ENCODE measurements around the gene CELSR1.

The CELSR1 gene

GRCh38 chr22:46351767-46352166 is 185.7 kb downstream of the CELSR1 start:
- no peak overlapping the region for H3K4me2 ChIP-seq (ENCODE audit: low read length)
- no peaks in the 10 kb centered on the region for H3K9me2 ChIP-seq (replicated peaks; ENCODE audit: control insufficient read depth, low read length)
- peaks cover 92% of the 10 kb centered on the region for H3K36me3 ChIP-seq (ENCODE audit: control insufficient read depth, low read length)
- no peak overlapping the region for H3K4me3 ChIP-seq (ENCODE audit: low read length)
- no peaks in the 10 kb centered on the region for H3K9me3 ChIP-seq (ENCODE audit: control insufficient read depth, insufficient read depth, low read length)
- H3K4me1 ChIP-seq (ENCODE audit: control insufficient read depth, low read length) = no peaks in the 10 kb centered on the region
- H3K27ac ChIP-seq (ENCODE audit: low read depth, low read length) = no peak overlapping the region
- no peaks in the 10 kb centered on the region for H3K27me3 ChIP-seq (ENCODE audit: control insufficient read depth, low read length)
- no peak for TF ChIP-seq EZH2phosphoT487 (IDR thresholded peaks at IDR 0.05; ENCODE audit: borderline replicate concordance, low read length)
- TF ChIP-seq, protein P1, sequence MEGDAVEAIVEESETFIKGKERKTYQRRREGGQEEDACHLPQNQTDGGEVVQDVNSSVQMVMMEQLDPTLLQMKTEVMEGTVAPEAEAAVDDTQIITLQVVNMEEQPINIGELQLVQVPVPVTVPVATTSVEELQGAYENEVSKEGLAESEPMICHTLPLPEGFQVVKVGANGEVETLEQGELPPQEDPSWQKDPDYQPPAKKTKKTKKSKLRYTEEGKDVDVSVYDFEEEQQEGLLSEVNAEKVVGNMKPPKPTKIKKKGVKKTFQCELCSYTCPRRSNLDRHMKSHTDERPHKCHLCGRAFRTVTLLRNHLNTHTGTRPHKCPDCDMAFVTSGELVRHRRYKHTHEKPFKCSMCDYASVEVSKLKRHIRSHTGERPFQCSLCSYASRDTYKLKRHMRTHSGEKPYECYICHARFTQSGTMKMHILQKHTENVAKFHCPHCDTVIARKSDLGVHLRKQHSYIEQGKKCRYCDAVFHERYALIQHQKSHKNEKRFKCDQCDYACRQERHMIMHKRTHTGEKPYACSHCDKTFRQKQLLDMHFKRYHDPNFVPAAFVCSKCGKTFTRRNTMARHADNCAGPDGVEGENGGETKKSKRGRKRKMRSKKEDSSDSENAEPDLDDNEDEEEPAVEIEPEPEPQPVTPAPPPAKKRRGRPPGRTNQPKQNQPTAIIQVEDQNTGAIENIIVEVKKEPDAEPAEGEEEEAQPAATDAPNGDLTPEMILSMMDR (IDR thresholded peaks at IDR 0.05; ENCODE audit: low read depth, low read length, poor library complexity, severe bottlenecking) = no peak
- no peaks in the 10 kb centered on the region for H4K20me1 ChIP-seq (ENCODE audit: control insufficient read depth, insufficient read depth, low read depth, low read length)
- no peaks in the 10 kb centered on the region for H3K79me2 ChIP-seq (ENCODE audit: control insufficient read depth, low read length)
- H3F3A ChIP-seq (ENCODE audit: control insufficient read depth, insufficient read depth) = no peaks in the 10 kb centered on the region

- H3K27ac ChIP-seq (ENCODE audit: low read depth, low read length) = no peak overlapping the region
- no peaks in the 10 kb centered on the region for H3K4me1 ChIP-seq (ENCODE audit: control insufficient read depth, low read length)
- no peaks in the 10 kb centered on the region for H3K27me3 ChIP-seq (ENCODE audit: control insufficient read depth, low read length)
- H3K9me2 ChIP-seq (replicated peaks; ENCODE audit: control insufficient read depth, low read length) = no peaks in the 10 kb centered on the region
- TF ChIP-seq, protein P1 (IDR thresholded peaks at IDR 0.05; ENCODE audit: low read depth, low read length, poor library complexity, severe bottlenecking) = no peak
- no peak for TF ChIP-seq EZH2phosphoT487 (IDR thresholded peaks at IDR 0.05; ENCODE audit: borderline replicate concordance, low read length)
- 0 out of 2 replicates have a peak, but pooled peaks cover under 1% of the 10 kb centered on the region for H4K20me1 ChIP-seq (ENCODE audit: control insufficient read depth, insufficient read depth, low read depth, low read length)
- H3K79me2 ChIP-seq (ENCODE audit: control insufficient read depth, low read length) = no peaks in the 10 kb centered on the region
- H3F3A ChIP-seq (ENCODE audit: control insufficient read depth, insufficient read depth) = no peaks in the 10 kb centered on the region
- H3K36me3 ChIP-seq (ENCODE audit: control insufficient read depth, low read length) = peaks cover 93% of the 10 kb centered on the region
- H3K4me3 ChIP-seq (ENCODE audit: low read length) = no peak overlapping the region
- no peak overlapping the region for H3K4me2 ChIP-seq (ENCODE audit: low read length)
- H3K9me3 ChIP-seq (ENCODE audit: control insufficient read depth, insufficient read depth, low read length) = no peaks in the 10 kb centered on the region
Observed at GRCh38 chr22:46351131-46351735, 186.2 kb downstream of the CELSR1 start.

DNA sequence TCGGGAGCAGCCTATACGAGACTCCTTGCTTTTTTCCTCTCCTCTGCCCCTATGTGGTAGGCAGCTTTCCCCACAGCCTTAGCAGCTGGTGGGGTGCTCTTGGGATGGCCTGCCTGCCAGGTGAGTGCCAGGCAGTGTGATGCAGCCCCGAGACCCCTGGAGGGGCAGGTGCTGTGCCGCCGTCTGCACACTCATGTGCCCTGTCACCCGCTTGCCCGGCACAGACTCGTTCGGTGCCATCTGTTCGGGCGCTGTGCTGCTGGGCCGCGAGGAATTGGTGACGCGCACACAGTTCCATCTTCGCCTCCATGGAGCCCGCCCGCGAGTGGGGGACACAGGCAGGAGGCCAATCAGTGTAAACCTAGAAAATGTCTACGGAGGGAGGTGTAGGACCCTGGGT is 186.8 kb downstream of the CELSR1 start:
- no peak overlapping the region for H3K4me3 ChIP-seq (ENCODE audit: low read length)
- H3K27ac ChIP-seq (ENCODE audit: low read depth, low read length) = no peak overlapping the region
- H4K20me1 ChIP-seq (ENCODE audit: control insufficient read depth, insufficient read depth, low read depth, low read length) = 0 out of 2 replicates have a peak, but pooled peaks cover 4% of the 10 kb centered on the region
- no peaks in the 10 kb centered on the region for H3K9me3 ChIP-seq (ENCODE audit: control insufficient read depth, insufficient read depth, low read length)
- H3K4me1 ChIP-seq (ENCODE audit: control insufficient read depth, low read length) = no peaks in the 10 kb centered on the region
- TF ChIP-seq EZH2phosphoT487 (IDR thresholded peaks at IDR 0.05; ENCODE audit: borderline replicate concordance, low read length) = no peak
- TF ChIP-seq, protein P1 (IDR thresholded peaks at IDR 0.05; ENCODE audit: low read depth, low read length, poor library complexity, severe bottlenecking) = no peak
- no peak overlapping the region for H3K4me2 ChIP-seq (ENCODE audit: low read length)
- no peaks in the 10 kb centered on the region for H3F3A ChIP-seq (ENCODE audit: control insufficient read depth, insufficient read depth)
- H3K79me2 ChIP-seq (ENCODE audit: control insufficient read depth, low read length) = no peaks in the 10 kb centered on the region
- H3K9me2 ChIP-seq (replicated peaks; ENCODE audit: control insufficient read depth, low read length) = no peaks in the 10 kb centered on the region
- H3K27me3 ChIP-seq (ENCODE audit: control insufficient read depth, low read length) = no peaks in the 10 kb centered on the region
- H3K36me3 ChIP-seq (ENCODE audit: control insufficient read depth, low read length) = peaks cover 94% of the 10 kb centered on the region

Data from DOHH2 (cell line).